ENCODE results near the gene NFS1.
"Not testable (repeated sequence)": the region's sequence is repeated elsewhere in the genome, so short reads cannot be mapped to it uniquely, and the experiment has no call there.

Gene NFS1

GRCh38 chr20:35729283-35729807 lies 30.2 kb upstream of the NFS1 start:
- DNase-seq, result no peak

- no peak for DNase-seq
These were observed 27.9 kb upstream of the NFS1 start for GRCh38 chr20:35726842-35727711.

- DNase-seq, result no peak
These were observed 25.4 kb upstream of the NFS1 start for GRCh38 chr20:35724321-35725230.

GRCh38 chr20:35723652-35724320 lies 24.6 kb upstream of the NFS1 start:
- not testable (repeated sequence) for DNase-seq

GRCh38 chr20:35723275-35723639 lies 24.1 kb upstream of the NFS1 start:
- DNase-seq, result not testable (repeated sequence)

DNA sequence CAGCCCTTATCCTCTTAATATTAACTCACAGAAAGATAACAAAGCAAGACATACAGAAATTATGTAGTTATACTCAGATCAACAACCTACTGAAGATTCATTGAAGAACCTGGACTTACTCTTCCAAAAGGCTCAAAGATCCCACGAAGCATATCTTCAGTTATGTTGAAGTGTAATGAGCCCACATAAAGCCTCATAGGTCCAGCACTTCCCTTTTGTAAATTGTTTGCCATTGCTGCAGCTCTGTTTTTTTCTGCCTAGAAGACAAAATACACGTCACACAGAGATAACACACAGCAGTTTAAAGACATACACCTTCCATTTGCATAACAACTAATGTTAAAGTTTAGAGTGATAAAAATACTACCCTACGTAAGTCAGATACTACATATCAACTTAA lies 22.5 kb upstream of the NFS1 start:
- DNase-seq, result no peak

DNA sequence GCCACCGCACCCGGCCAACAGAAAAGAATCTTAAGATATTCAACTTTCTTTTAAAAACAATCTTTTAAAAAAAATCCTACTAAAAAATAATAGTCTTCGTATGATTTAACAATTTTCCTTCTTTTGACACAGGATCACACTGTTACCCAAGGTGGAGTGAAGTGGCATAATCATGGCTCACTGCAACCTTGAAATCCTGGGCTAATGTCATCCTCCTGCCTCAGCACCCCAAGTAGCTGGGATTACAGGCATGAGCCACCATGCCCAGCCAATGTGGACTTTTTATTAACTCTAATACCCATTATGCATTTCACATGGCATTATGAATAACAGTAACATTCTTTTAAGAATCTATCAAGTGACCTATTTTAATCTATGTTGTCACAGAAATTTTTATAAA lies 22.1 kb upstream of the NFS1 start:
- no peak for DNase-seq

- no peak for DNase-seq
These were observed 21.3 kb upstream of the NFS1 start for GRCh38 chr20:35720165-35721123.

- no peak for DNase-seq
These were observed 20.6 kb upstream of the NFS1 start for GRCh38 chr20:35719717-35720116.

- DNase-seq, result no peak
These were observed 20.0 kb upstream of the NFS1 start for GRCh38 chr20:35718972-35719635.

- not testable (repeated sequence) for DNase-seq
These were observed 19.2 kb upstream of the NFS1 start for GRCh38 chr20:35718321-35718720.

DNA sequence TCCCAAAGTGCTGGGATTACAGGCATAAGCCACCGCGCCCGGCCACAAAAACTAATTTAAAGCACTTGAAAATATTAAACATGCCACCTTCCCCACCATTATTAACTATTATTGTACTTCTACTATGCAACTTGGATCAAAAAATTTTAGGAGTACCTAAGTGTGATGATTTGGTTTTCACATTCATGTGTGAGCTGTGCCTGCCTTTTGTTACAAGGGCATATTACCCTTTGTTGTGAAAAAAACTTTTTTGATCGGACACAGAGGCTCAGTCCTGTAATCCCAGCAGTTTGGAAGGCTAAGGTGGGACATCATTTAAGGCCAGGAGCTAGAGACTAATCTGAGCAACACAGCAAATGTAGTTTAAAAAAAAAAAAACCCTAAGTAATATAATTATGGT lies 17.2 kb upstream of the NFS1 start:
- DNase-seq, result no peak

- no peak for DNase-seq
These were observed 16.5 kb upstream of the NFS1 start for GRCh38 chr20:35715652-35716051.

DNA sequence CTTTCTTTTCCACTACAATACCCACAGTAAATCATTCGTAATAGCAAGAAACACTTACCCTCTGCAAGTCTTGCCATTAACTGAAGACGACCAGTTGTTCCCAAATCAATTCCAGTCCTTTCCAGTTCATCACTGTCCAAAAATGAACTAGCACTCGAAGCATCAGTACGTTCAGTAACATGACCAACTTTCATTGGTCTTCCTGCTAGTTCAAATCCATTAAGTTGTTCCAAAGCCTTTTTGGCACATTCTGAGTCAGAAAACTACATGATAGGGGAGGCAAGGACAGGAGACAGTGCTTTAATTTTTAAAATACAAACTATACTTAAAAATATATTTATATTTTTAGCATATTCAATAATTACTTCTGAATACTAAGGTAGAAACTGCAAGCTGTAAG lies 15.0 kb upstream of the NFS1 start:
- DNase-seq, result no peak

DNA sequence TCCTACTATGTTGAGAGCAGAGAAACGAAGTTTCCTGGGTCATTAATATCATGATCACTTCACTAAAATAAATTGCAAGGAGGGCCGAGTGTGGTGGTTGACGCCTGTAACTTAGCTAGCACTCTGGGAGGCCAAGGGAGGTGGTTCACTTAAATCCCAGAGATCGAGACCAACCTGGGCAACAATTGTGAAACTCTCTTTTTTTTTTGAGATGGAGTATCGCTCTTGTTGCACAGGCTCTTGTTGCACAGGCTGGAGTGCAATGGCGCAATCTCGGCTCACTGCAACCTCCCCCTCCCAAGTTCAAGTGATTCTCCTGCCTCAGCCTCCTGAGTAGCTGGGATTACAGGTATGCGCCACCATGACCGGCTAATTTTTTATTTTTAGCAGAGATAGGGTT lies 14.0 kb upstream of the NFS1 start:
- not testable (repeated sequence) for DNase-seq

DNA sequence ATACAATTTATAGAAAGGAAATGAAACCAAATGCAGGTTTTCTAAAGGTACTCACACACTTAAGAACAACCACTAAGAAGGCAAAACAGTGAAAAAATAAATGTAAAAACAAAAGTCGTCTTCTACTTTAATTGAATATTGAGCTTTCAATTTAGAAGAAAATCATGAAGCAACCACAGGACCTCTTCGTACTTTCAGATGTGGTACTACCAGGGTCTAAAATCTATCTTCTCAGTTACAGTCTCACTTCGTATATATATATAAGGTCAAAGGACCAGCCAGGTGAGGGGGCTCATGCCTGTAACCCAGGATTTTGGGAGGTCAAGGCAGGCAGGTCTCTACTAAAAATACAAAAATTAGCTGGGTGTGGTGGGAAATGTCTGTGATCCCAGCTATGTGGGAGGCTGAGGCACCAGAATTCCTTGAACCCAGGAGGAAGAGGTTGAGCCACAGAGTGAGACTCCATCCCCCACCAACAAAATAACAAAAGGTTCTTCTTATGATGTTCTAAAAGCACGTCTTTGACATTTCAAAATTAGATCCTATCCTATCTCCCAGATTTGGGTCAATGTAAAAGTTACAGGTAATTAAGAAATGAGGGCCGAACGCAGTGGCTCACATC lies 12.5 kb upstream of the NFS1 start:
- no peak for DNase-seq

- DNase-seq, result no peak
These were observed 11.9 kb upstream of the NFS1 start for GRCh38 chr20:35710884-35711587.

GRCh38 chr20:35710039-35710438 lies 10.9 kb upstream of the NFS1 start:
- DNase-seq, result no peak

DNA sequence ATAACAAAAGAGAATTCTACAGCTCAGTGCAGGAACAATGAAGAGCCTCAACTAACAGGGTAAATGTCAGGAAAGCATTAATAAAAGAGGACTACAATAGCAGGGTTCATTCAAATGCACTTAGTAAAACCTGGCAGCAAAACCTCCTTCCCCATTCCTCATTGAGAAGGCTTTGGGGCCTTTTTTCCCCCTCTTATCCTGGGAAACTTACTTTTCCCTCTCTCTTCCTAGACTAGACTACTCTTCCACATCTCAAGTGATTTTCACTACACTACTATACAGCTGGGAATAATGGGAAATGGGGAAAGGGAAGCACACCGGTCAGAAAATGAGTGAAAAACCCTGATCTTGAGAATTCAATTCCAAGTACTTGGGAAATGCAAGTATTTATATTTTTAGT lies 10.1 kb upstream of the NFS1 start:
- DNase-seq, result no peak

DNA sequence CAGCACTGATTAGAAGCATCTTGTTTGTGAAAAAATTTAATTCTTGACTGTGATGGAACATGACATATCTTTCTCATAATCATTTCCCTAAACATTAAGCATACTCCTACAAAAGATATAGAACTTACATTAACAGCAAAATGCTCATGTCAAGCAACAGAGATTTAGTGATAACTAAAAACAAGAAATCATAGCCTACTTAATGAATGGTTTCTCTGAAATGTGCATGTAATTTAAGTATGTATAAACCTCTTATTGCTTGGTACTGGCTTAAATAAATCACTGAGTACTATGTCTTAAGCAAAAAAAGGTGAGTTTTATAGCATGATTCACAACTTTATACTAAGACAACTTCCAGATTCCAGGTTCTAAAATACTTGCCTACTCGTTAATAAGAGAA lies 9.3 kb upstream of the NFS1 start:
- no peak for DNase-seq
